Stomach (tissue), 9 donors: Measurements from ENCODE around the gene HSPG2. TPM values are rescaled to one million over a fixed set of nuclear protein-coding genes. Genes with fewer than 3 reads are reported as not detected.
A peak's percentile ranks its signal among the peaks of the same experiment; 100 is the strongest.

Experiments
- DNase-seq, 2 donors: peaks; one replicate each; pipeline versions ENCODE4 v3.0.0 to v3.0.0-alpha.2; 2013 to 2019
- H3K27ac ChIP-seq, 5 donors: fragments of 200-600 bp in 4 of 5; sonication (generic) in 4 of 5; one replicate each; pipeline ENCODE4 v1.5.1; 2013 to 2019; ENCODE audit warnings: mild to moderate bottlenecking in 1 of 5, moderate library complexity in 1 of 5
- H3K27me3 ChIP-seq, 3 donors: fragments of 200-600 bp; sonication (generic); one replicate each; pipeline ENCODE4 v1.5.1; 2017 to 2019; ENCODE audit warnings: mixed run types in 1 of 3
- H3K36me3 ChIP-seq, 4 donors: fragments of 200-600 bp; sonication (generic); 1 replicate in 3 of 4; 2 replicates in 1 of 4; pipeline ENCODE4 v1.5.1; 2016 to 2019
- H3K4me1 ChIP-seq, 4 donors: fragments of 200-600 bp; sonication (generic); one replicate each; pipeline ENCODE4 v1.5.1; 2016 to 2019
- H3K4me3 ChIP-seq, 4 donors: fragments of 200-600 bp; sonication (generic) in 3 of 4; one replicate each; pipeline ENCODE4 v1.5.1; 2016 to 2019; ENCODE audit warnings: mild to moderate bottlenecking in 1 of 4
- H3K9me3 ChIP-seq, 4 donors: fragments of 200-600 bp; sonication (generic); one replicate each; pipeline ENCODE4 v1.5.1; 2016 to 2019
- EP300 ChIP-seq: sonication (generic); formaldehyde crosslinking; IDR thresholded peaks from one replicate; pipeline ENCODE4 v1.6.1; 2017; ENCODE audit warnings: antibody characterized with exemption
- POLR2A ChIP-seq, 4 donors: fragments of 450-650 bp; IDR thresholded peaks; one replicate each; pipeline ENCODE4 v1.6.1; 2016; ENCODE audit warnings: antibody characterized with exemption in 4 of 4, control low read depth in 2 of 4, mild to moderate bottlenecking in 1 of 4, moderate library complexity in 1 of 4
- POLR2AphosphoS5 ChIP-seq, 3 donors: sonication (generic); formaldehyde crosslinking; IDR thresholded peaks; one replicate each; pipeline ENCODE4 v1.6.1; 2016; ENCODE audit warnings: antibody characterized with exemption in 3 of 3
- WGBS, 5 donors: extraction: QIAGEN DNeasy Blood & Tissue Kit in 3 of 5; methylation state at CpG; one replicate each; pipeline versions ENCODE4 v1.1.5 to v1.1.7; 2013 to 2018; 5-methylcytosine and 5-hydroxymethylcytosine counted together
- intact Hi-C: fragments of 100-400 bp; cut with DNase I; formaldehyde crosslinking; loops from one replicate; pipeline ENCODE4 v1.15.1; 2023; ENCODE audit warnings: low total_unique reads
- polyA plus RNA-seq, 3 donors: library from polyadenylated mRNA; stranded (reverse); fragments of 200-250 nt; gene quantifications; one replicate each; pipeline ENCODE4 v1.2.3, GENCODE V29; 2013
- total RNA-seq, 5 donors: library from RNA; depleted of rRNA; stranded (reverse); fragments of >200 nt; gene quantifications; one replicate each; pipeline versions ENCODE4 v1.1.0 to v1.2.3, GENCODE V29; 2014 to 2016
- TF ChIP-seq, protein P1 (sequence below), 7 experiments: fragments of 450-650 bp in 4 of 7; fragments of 200-600 bp in 3 of 7; sonication (generic) in 3 of 7; IDR thresholded peaks; one replicate each; pipeline ENCODE4 v1.5.1; 2016 to 2019; ENCODE audit warnings: antibody characterized with exemption in 7 of 7, control low read depth in 2 of 7, mild to moderate bottlenecking in 1 of 7
- donor health status: healthy with polysubstance abuse.
- donor health status: Bipolar disorder and iron deficiency.
- donor health status: healthy.

HSPG2 gene
- total and polyA plus RNA-seq, 8 donors: 21.7 to 504 (median 133) TPM

DNA sequence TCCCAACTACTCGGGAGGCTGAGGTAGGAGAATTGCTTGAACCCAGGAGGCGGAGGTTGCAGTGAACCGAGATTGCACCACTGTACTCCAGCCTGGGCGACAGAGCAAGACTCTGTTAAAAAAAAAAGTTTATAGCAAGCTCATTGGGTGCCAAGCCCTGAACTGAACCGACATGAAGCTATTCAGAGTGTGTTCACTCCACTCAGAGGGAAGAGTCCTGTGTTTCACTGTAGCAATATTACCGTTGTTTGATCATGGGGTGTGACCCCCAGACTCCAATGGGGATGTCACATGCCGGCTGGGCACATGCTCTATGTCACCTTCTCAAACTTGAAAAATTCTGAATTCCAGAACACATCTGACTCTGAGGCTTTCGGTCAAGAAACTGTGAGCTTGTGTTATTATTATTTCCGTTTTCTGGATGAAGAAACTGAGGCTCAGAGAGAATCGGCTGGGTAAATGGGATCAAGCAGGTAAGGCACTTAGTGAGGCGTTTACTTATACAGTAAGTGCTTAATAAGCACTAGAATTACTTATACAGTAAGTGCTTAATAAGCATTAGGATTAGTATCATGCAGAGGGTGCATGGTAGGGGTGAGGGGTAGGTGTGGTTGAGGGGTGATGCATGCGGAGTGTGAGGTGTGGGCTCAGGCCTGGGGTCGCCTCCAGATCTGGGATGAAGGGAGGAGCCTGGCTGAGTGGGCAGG is 36.2 kb downstream of the HSPG2 start:
- no peaks in the 10 kb centered on the region for H3K27me3 ChIP-seq
- intact Hi-C loops: no loop called here
- H3K36me3 ChIP-seq: peaks cover under 1 to 6% (median 3%) of the 10 kb centered on the region in 4 donors
- peak overlapping the region; percentile 44 to 97 (median 92) for H3K27ac ChIP-seq
- peaks cover 96 to 100% (median 99%) of the 10 kb centered on the region in 4 donors for H3K4me1 ChIP-seq
- H3K9me3 ChIP-seq: no peaks in the 10 kb centered on the region
- WGBS, 5 donors: 65 to 75% (median 70%) methylated on average over 13 of the region's 13 CpGs
- H3K4me3 ChIP-seq: no peak overlapping the region
- TF ChIP-seq EP300 (no peak), POLR2AphosphoS5 (IDR thresholded peaks at IDR 0.05) (no peak), POLR2A (IDR thresholded peaks at IDR 0.05) (no peak)
- TF ChIP-seq, protein P1, sequence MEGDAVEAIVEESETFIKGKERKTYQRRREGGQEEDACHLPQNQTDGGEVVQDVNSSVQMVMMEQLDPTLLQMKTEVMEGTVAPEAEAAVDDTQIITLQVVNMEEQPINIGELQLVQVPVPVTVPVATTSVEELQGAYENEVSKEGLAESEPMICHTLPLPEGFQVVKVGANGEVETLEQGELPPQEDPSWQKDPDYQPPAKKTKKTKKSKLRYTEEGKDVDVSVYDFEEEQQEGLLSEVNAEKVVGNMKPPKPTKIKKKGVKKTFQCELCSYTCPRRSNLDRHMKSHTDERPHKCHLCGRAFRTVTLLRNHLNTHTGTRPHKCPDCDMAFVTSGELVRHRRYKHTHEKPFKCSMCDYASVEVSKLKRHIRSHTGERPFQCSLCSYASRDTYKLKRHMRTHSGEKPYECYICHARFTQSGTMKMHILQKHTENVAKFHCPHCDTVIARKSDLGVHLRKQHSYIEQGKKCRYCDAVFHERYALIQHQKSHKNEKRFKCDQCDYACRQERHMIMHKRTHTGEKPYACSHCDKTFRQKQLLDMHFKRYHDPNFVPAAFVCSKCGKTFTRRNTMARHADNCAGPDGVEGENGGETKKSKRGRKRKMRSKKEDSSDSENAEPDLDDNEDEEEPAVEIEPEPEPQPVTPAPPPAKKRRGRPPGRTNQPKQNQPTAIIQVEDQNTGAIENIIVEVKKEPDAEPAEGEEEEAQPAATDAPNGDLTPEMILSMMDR (IDR thresholded peaks at IDR 0.05): no peak
- DNase-seq: no peak

DNA sequence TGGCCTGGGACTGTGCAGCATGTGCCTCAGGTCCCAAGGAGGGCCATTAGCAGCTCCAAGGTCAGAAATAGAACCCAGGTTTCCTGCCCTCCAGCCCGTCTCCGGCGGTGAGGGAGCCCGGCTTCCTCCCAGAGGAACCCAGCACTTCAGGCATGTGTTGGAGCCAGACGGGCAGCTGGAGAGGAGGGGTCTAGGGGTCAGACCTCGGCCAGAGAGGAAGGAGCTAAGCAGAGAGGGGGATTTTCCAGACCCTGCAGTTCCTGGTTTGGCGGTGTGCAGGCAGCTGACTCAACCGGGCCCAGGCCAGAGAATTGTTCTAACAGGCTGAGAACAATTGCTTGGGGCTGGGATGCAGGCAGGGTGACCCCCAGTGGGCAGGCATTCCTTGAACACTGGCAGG is 37.1 kb downstream of the HSPG2 start:
- TF ChIP-seq POLR2A (IDR thresholded peaks at IDR 0.05): no peak
- peak in 1 of 3 donors; percentile 22 for TF ChIP-seq POLR2AphosphoS5 (IDR thresholded peaks at IDR 0.05)
- WGBS, 5 donors: 37 to 60% (median 52%) methylated on average over 4 to 8 of the region's 8 CpGs
- Histone ChIP-seq H3K4me1 (peaks cover 96 to 100% (median 98%) of the 10 kb centered on the region in 4 donors), H3K36me3 (peaks cover 10 to 14% (median 12%) of the 10 kb centered on the region in 4 donors), H3K27me3 (no peaks in the 10 kb centered on the region), H3K9me3 (no peaks in the 10 kb centered on the region), H3K4me3 (no peak overlapping the region), H3K27ac (peak overlapping the region; percentile 14 to 97 (median 92))
- intact Hi-C loops: no loop called here
- DNase-seq: peak in 1 of 2 donors; percentile 74

DNA sequence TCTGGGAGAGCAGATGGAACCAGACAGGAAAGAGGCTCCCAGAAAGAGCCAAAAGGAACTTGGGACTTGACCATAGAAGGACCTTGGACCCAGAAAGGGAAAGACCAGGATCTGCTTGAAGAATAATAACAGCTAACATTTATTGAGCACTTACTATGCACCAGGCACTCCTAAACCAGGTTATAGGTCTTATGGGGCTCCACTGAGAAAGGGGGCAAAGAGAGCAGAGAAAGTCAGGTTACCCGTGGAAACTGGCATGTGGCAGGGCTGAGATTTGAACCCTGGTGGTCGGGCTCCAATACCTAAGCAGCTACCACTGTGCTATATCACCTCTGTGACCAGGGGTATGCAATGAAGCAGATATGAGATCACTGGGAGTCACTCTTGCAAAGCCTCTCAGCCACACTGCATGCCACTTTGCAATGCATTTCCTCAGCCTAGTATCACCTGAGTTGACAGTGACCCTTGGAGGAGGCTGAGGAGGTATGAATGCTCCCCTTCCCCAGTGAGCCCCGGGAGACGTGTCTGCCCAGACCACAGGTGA is 37.8 kb downstream of the HSPG2 start:
- Histone ChIP-seq H3K4me1 (peaks cover 96 to 100% (median 99%) of the 10 kb centered on the region in 4 donors), H3K27me3 (no peaks in the 10 kb centered on the region), H3K36me3 (peaks cover 14 to 21% (median 17%) of the 10 kb centered on the region in 4 donors), H3K4me3 (no peak overlapping the region), H3K27ac (peak overlapping the region in 4 of 5 donors; percentile 85 to 97 (median 94)), H3K9me3 (no peaks in the 10 kb centered on the region)
- TF ChIP-seq POLR2AphosphoS5 (IDR thresholded peaks at IDR 0.05): no peak
- no peak for TF ChIP-seq EP300
- TF ChIP-seq POLR2A (IDR thresholded peaks at IDR 0.05): no peak
- TF ChIP-seq, protein P1 (IDR thresholded peaks at IDR 0.05): no peak
- DNase-seq: no peak
- intact Hi-C loops: no loop called here
- 65 to 88% (median 76%) methylated on average over 4 of the region's 4 CpGs for WGBS, 5 donors

DNA sequence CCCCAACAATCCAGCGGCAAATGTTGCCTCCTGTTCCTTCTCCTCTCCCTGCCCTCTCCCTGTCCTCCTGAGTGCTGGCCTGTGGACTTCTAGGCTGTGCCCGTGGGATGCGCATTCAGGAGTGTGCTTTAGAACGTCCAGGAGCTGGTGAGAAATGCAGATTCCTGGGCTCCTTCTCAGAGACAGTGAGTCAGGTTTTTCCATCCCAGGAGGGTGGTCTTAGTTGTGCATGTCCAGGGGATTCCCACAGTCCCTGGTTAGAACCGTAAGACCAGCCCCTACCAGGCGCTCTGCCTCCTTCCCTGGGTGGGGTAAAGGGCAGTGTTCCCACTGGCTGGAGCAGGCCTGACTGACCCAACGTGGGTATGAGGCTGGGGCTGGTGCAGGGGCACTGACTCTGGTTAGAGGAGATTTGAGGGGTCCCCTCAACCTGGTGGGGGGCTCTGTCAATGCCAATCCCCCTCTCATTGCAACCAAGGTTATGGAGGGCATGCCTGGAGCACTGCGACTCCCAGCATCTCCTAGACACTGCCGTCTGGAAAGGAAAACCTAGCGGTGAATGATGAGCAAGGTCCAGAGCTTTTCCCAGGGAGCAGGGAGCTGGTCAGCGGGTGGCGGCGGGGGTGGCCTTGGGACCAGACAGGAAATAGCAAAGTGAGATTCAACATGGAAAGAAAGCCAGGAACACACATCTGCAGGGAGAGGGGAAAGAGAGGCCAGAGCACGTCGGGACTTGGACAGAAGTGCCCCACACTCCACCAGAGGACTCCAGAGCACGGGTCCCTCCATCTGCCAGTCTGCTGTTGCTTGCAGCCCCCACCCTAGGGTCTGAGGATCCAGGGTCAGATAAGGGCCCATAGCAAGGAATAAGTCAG is 38.5 kb downstream of the HSPG2 start:
- peak overlapping the region in 4 of 5 donors; percentile 85 to 97 (median 94) for H3K27ac ChIP-seq
- H3K27me3 ChIP-seq: no peaks in the 10 kb centered on the region
- H3K36me3 ChIP-seq: peaks cover 14 to 28% (median 22%) of the 10 kb centered on the region in 4 donors
- intact Hi-C loops: no loop called here
- WGBS, 5 donors: 64 to 76% (median 74%) methylated on average over 16 of the region's 16 CpGs
- TF ChIP-seq EP300: no peak
- TF ChIP-seq POLR2AphosphoS5 (IDR thresholded peaks at IDR 0.05): no peak
- DNase-seq: no peak
- H3K4me1 ChIP-seq: peaks cover 94 to 100% (median 98%) of the 10 kb centered on the region in 4 donors
- no peak overlapping the region for H3K4me3 ChIP-seq
- no peaks in the 10 kb centered on the region for H3K9me3 ChIP-seq

DNA sequence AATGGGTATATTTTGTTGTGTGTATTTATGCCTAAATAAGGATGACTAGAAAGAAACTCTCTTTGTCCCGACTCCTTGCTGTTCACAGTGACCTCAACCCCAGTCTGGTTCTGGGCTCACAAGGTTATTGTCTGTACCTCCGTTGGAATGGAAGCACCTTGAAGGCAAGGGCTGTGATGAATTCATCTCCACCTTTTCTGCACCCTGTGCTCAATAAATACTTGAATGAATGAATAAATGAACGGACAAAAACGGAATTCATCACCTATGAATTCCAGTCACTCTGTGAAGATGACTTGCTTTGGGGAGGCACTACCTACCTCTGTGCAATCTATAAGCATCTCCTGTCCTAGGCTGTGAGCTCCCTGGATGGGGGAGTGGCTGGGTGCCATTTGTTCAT is 39.3 kb downstream of the HSPG2 start:
- intact Hi-C loops: no loop called here
- H3K27me3 ChIP-seq: no peaks in the 10 kb centered on the region
- TF ChIP-seq POLR2A (IDR thresholded peaks at IDR 0.05) (no peak), POLR2AphosphoS5 (IDR thresholded peaks at IDR 0.05) (no peak), EP300 (no peak)
- TF ChIP-seq, protein P1 (IDR thresholded peaks at IDR 0.05): no peak
- peak overlapping the region in 4 of 5 donors; percentile 85 to 97 (median 94) for H3K27ac ChIP-seq
- no peaks in the 10 kb centered on the region for H3K9me3 ChIP-seq
- peaks cover 87 to 100% (median 91%) of the 10 kb centered on the region in 4 donors for H3K4me1 ChIP-seq
- peaks cover 20 to 36% (median 29%) of the 10 kb centered on the region in 4 donors for H3K36me3 ChIP-seq
- 79 to 87% (median 82%) methylated on average over 4 of the region's 4 CpGs for WGBS, 5 donors
- H3K4me3 ChIP-seq: no peak overlapping the region
- DNase-seq: no peak
